GM19025 (cell line): ENCODE data around the gene PRKCE.

Experiments used
- ATAC-seq: cut with Tn5 transposase; IDR thresholded peaks from one replicate; pipeline ENCODE4 v1.9.1; 2021; ENCODE audit warnings: mild to moderate bottlenecking, low read depth, moderate library complexity; ENCODE audit not compliant: unreplicated experiment

The PRKCE gene

GRCh38 chr2:46146866-46147502, 495.5 kb downstream of the PRKCE start:
- no peak for ATAC-seq

GRCh38 chr2:46147626-46148368, 496.3 kb downstream of the PRKCE start:
- no peak for ATAC-seq

GRCh38 chr2:46148369-46148736, 496.9 kb downstream of the PRKCE start:
- ATAC-seq, result no peak

- ATAC-seq, result no peak
Measured at GRCh38 chr2:46150445-46150955, 499.0 kb downstream of the PRKCE start.

- no peak for ATAC-seq
Measured at GRCh38 chr2:46151577-46151976, 500.1 kb downstream of the PRKCE start.

- ATAC-seq, result no peak
Measured at GRCh38 chr2:46153996-46154753, 502.7 kb downstream of the PRKCE start.

- ATAC-seq, result no peak
Measured at GRCh38 chr2:46157072-46157965, 505.8 kb downstream of the PRKCE start.

GRCh38 chr2:46157966-46158310, 506.5 kb downstream of the PRKCE start:
- no peak for ATAC-seq

GRCh38 chr2:46158661-46159060, 507.2 kb downstream of the PRKCE start:
- ATAC-seq, result no peak

- ATAC-seq, result no peak
Measured at GRCh38 chr2:46160326-46160725, 508.9 kb downstream of the PRKCE start.

GRCh38 chr2:46161315-46161714, 509.8 kb downstream of the PRKCE start:
- no peak for ATAC-seq

- no peak for ATAC-seq
Measured at GRCh38 chr2:46161911-46162310, 510.4 kb downstream of the PRKCE start.

GRCh38 chr2:46162329-46163097, 511.0 kb downstream of the PRKCE start:
- no peak for ATAC-seq

- ATAC-seq, result no peak
Measured at GRCh38 chr2:46163098-46163430, 511.6 kb downstream of the PRKCE start.

GRCh38 chr2:46163804-46164528, 512.5 kb downstream of the PRKCE start:
- ATAC-seq, result no peak

- no peak for ATAC-seq
Measured at GRCh38 chr2:46164529-46165301, 513.2 kb downstream of the PRKCE start.

- ATAC-seq, result no peak
Measured at GRCh38 chr2:46165916-46166315, 514.4 kb downstream of the PRKCE start.

- no peak for ATAC-seq
Measured at GRCh38 chr2:46167406-46167805, 515.9 kb downstream of the PRKCE start.
